ENCODE measurements around the gene SEMA3C. TPM values are rescaled to one million over a fixed set of nuclear protein-coding genes. Genes with fewer than 3 reads are reported as not detected.

The SEMA3C gene
- total RNA-seq, 1 donor from 2014 or later: 148 TPM

- Histone ChIP-seq H3K27me3 (ENCODE audit: insufficient read depth, low read length) (no peaks in the 10 kb centered on the region), H2AFZ (ENCODE audit: low read depth, low read length) (no peak overlapping the region), H3K79me2 (ENCODE audit: insufficient read depth, low read length) (peaks cover 10% of the 10 kb centered on the region), H3K4me3 (ENCODE audit: insufficient read depth, low read depth, low read length) (no peak overlapping the region), H3K4me2 (ENCODE audit: low read length) (no peak overlapping the region), H3K36me3 (ENCODE audit: insufficient read depth, low read length) (peaks cover 4% of the 10 kb centered on the region), H3K4me1 (ENCODE audit: insufficient read depth, low read length) (peaks cover 34% of the 10 kb centered on the region), H3K9me3 (ENCODE audit: insufficient read depth, low read depth, low read length) (no peaks in the 10 kb centered on the region), H3K9ac (ENCODE audit: low read length) (no peak overlapping the region), H3K27ac (ENCODE audit: low read depth, low read length) (peak overlapping the region; percentile 92), H4K20me1 (ENCODE audit: insufficient read depth, low read length) (no peaks in the 10 kb centered on the region)
- TF ChIP-seq, protein P1, sequence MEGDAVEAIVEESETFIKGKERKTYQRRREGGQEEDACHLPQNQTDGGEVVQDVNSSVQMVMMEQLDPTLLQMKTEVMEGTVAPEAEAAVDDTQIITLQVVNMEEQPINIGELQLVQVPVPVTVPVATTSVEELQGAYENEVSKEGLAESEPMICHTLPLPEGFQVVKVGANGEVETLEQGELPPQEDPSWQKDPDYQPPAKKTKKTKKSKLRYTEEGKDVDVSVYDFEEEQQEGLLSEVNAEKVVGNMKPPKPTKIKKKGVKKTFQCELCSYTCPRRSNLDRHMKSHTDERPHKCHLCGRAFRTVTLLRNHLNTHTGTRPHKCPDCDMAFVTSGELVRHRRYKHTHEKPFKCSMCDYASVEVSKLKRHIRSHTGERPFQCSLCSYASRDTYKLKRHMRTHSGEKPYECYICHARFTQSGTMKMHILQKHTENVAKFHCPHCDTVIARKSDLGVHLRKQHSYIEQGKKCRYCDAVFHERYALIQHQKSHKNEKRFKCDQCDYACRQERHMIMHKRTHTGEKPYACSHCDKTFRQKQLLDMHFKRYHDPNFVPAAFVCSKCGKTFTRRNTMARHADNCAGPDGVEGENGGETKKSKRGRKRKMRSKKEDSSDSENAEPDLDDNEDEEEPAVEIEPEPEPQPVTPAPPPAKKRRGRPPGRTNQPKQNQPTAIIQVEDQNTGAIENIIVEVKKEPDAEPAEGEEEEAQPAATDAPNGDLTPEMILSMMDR (IDR thresholded peaks at IDR 0.05; ENCODE audit: insufficient read depth, low read depth, low read length): no peak
- no peak for TF ChIP-seq EZH2 (IDR thresholded peaks at IDR 0.05; ENCODE audit: insufficient read depth, low read length)
- no peaks in the 10 kb centered on the region for H3K9me3 Mint-ChIP-seq (ENCODE audit: unreplicated experiment)
- FAIRE-seq (no peak), DNase-seq (ENCODE audit: low read depth) (peak; percentile 60)
- H3K4me3 Mint-ChIP-seq (ENCODE audit: unreplicated experiment): no peak overlapping the region
- peak overlapping the region; percentile 34 for H3K27ac Mint-ChIP-seq (ENCODE audit: unreplicated experiment)
- no peaks in the 10 kb centered on the region for H3K27me3 Mint-ChIP-seq (ENCODE audit: low read depth, unreplicated experiment)
- peaks cover 6% of the 10 kb centered on the region for H3K36me3 Mint-ChIP-seq (ENCODE audit: low read depth, unreplicated experiment)
- peaks cover 50% of the 10 kb centered on the region for H3K4me1 Mint-ChIP-seq (ENCODE audit: low read depth, unreplicated experiment)
These were observed 36.5 kb downstream of the SEMA3C start for GRCh38 chr7:80882213-80882801.

- H3K4me1 Mint-ChIP-seq (ENCODE audit: low read depth, unreplicated experiment): peaks cover 58% of the 10 kb centered on the region
- no peak for DNase-seq (ENCODE audit: low read depth)
- H3K4me2 ChIP-seq (ENCODE audit: low read length): no peak overlapping the region
These were observed 37.4 kb downstream of the SEMA3C start for GRCh38 chr7:80881351-80881900.

GRCh38 chr7:80879849-80880248, 39.0 kb downstream of the SEMA3C start:
- H3K27ac Mint-ChIP-seq (ENCODE audit: unreplicated experiment): peak overlapping the region; percentile 48
- H3K4me3 ChIP-seq (ENCODE audit: insufficient read depth, low read depth, low read length): no peak overlapping the region
- no peak overlapping the region for H3K27ac ChIP-seq (ENCODE audit: low read depth, low read length)
- H3K9me3 ChIP-seq (ENCODE audit: insufficient read depth, low read depth, low read length): no peaks in the 10 kb centered on the region
- no peaks in the 10 kb centered on the region for H3K27me3 ChIP-seq (ENCODE audit: insufficient read depth, low read length)
- peak; percentile 49 for FAIRE-seq
- no peaks in the 10 kb centered on the region for H3K27me3 Mint-ChIP-seq (ENCODE audit: low read depth, unreplicated experiment)
- H3K4me1 Mint-ChIP-seq (ENCODE audit: low read depth, unreplicated experiment): peaks cover 58% of the 10 kb centered on the region
- no peak overlapping the region for H2AFZ ChIP-seq (ENCODE audit: low read depth, low read length)
- H3K4me2 ChIP-seq (ENCODE audit: low read length): no peak overlapping the region
- peaks cover 36% of the 10 kb centered on the region for H3K4me1 ChIP-seq (ENCODE audit: insufficient read depth, low read length)
- no peaks in the 10 kb centered on the region for H3K9me3 Mint-ChIP-seq (ENCODE audit: unreplicated experiment)
- H3K36me3 Mint-ChIP-seq (ENCODE audit: low read depth, unreplicated experiment): peaks cover 6% of the 10 kb centered on the region
- H3K4me3 Mint-ChIP-seq (ENCODE audit: unreplicated experiment): no peak overlapping the region
- TF ChIP-seq, protein P1 (IDR thresholded peaks at IDR 0.05; ENCODE audit: insufficient read depth, low read depth, low read length): no peak
- no peak for TF ChIP-seq EZH2 (IDR thresholded peaks at IDR 0.05; ENCODE audit: insufficient read depth, low read length)
- peaks cover 6% of the 10 kb centered on the region for H3K79me2 ChIP-seq (ENCODE audit: insufficient read depth, low read length)
- H3K36me3 ChIP-seq (ENCODE audit: insufficient read depth, low read length): peaks cover 4% of the 10 kb centered on the region
- H4K20me1 ChIP-seq (ENCODE audit: insufficient read depth, low read length): no peaks in the 10 kb centered on the region
- no peak overlapping the region for H3K9ac ChIP-seq (ENCODE audit: low read length)
- DNase-seq (ENCODE audit: low read depth): peak; percentile 72

More at GRCh38 chr7:80881351-80881900, 37.4 kb downstream of the SEMA3C start:
- peaks cover 10% of the 10 kb centered on the region for H3K79me2 ChIP-seq (ENCODE audit: insufficient read depth, low read length)
- Mint-ChIP-seq H3K27me3 (ENCODE audit: low read depth, unreplicated experiment) (no peaks in the 10 kb centered on the region), H3K27ac (ENCODE audit: unreplicated experiment) (peak overlapping the region; percentile 65), H3K4me3 (ENCODE audit: unreplicated experiment) (no peak overlapping the region), H3K36me3 (ENCODE audit: low read depth, unreplicated experiment) (peaks cover 6% of the 10 kb centered on the region), H3K9me3 (ENCODE audit: unreplicated experiment) (no peaks in the 10 kb centered on the region)
- no peak for TF ChIP-seq EZH2 (IDR thresholded peaks at IDR 0.05; ENCODE audit: insufficient read depth, low read length)
- H3K27me3 ChIP-seq (ENCODE audit: insufficient read depth, low read length): no peaks in the 10 kb centered on the region
- H3K27ac ChIP-seq (ENCODE audit: low read depth, low read length): no peak overlapping the region
- H3K9ac ChIP-seq (ENCODE audit: low read length): no peak overlapping the region
- H3K4me1 ChIP-seq (ENCODE audit: insufficient read depth, low read length): peaks cover 39% of the 10 kb centered on the region
- no peaks in the 10 kb centered on the region for H3K9me3 ChIP-seq (ENCODE audit: insufficient read depth, low read depth, low read length)
- no peak for FAIRE-seq
- peaks cover 4% of the 10 kb centered on the region for H3K36me3 ChIP-seq (ENCODE audit: insufficient read depth, low read length)
- no peak overlapping the region for H3K4me3 ChIP-seq (ENCODE audit: insufficient read depth, low read depth, low read length)
- no peak overlapping the region for H2AFZ ChIP-seq (ENCODE audit: low read depth, low read length)
- H4K20me1 ChIP-seq (ENCODE audit: insufficient read depth, low read length): no peaks in the 10 kb centered on the region
